ENCODE data around the gene DARS2. TPM values are rescaled to one million over a fixed set of nuclear protein-coding genes. Genes with fewer than 3 reads are reported as not detected.

Gene DARS2, protein sequence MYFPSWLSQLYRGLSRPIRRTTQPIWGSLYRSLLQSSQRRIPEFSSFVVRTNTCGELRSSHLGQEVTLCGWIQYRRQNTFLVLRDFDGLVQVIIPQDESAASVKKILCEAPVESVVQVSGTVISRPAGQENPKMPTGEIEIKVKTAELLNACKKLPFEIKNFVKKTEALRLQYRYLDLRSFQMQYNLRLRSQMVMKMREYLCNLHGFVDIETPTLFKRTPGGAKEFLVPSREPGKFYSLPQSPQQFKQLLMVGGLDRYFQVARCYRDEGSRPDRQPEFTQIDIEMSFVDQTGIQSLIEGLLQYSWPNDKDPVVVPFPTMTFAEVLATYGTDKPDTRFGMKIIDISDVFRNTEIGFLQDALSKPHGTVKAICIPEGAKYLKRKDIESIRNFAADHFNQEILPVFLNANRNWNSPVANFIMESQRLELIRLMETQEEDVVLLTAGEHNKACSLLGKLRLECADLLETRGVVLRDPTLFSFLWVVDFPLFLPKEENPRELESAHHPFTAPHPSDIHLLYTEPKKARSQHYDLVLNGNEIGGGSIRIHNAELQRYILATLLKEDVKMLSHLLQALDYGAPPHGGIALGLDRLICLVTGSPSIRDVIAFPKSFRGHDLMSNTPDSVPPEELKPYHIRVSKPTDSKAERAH
- 1 to 10 TPM; 4.3 to 8.9 (median 8.2) TPM for total RNA-seq

- Histone ChIP-seq H3K4me1 (peaks cover 13% of the 10 kb centered on the region in 2 donors), H3K4me3 (peak within 1 kb of the TSS; percentile 69 to 94 (median 76)), H3K36me3 (no peaks in the 10 kb centered on the region), H3K27me3 (no peaks in the 10 kb centered on the region), H3K27ac (peak within 1 kb of the TSS; percentile 95 to 99 (median 96)), H3K9me3 (no peaks in the 10 kb centered on the region)
- intact Hi-C loops (cut with DNase I; ENCODE audit: low total_unique reads) (loop anchor here (1.0 to 10.0 kb wide), 7 partner anchors 43 to 1170 kb away; partner anchors contain the start of genes CACYBP, GAS5, RABGAP1L and RC3H1), in situ Hi-C loops (cut with MboI; ENCODE audit: low sequenced_read_pairs in 4 of 4) (loop anchor here in 3 of 4 donors (5.0 to 25.0 kb wide), 4 partner anchors 387 to 1087 kb away; no protein-coding TSS in a partner anchor)
- TF ChIP-seq CTCF (IDR thresholded peaks at IDR 0.05 in 4 of 5, conservative IDR thresholded peaks at IDR 0.05 in 1 of 5) (no peak), POLR2A (IDR thresholded peaks at IDR 0.05) (peak; percentile 31 to 62)
- peak; percentile 99 for ATAC-seq
- DNase-seq = peak; percentile 95 to 96
Measured at GRCh38 chr1:173824315-173825081, at the start of gene DARS2, which contains the start of gene CENPL. Gene DARS2 (plus strand): TSS chr1:173824673. CDS start chr1:173825230, 557 bp downstream. Gene CENPL (minus strand): TSS chr1:173824883. CDS start chr1:173811299, 13,584 bp downstream.

GRCh38 chr1:173775578-173776226 is 48.8 kb upstream of the DARS2 start:
- in situ Hi-C loops (cut with MboI; ENCODE audit: low sequenced_read_pairs in 4 of 4) = no loop called here
- Histone ChIP-seq H3K4me1 (no peaks in the 10 kb centered on the region), H3K9me3 (no peaks in the 10 kb centered on the region), H3K36me3 (peaks cover 3 to 34% of the 10 kb centered on the region in 2 donors), H3K4me3 (no peak overlapping the region), H3K27ac (no peak overlapping the region), H3K27me3 (no peaks in the 10 kb centered on the region)
- DNase-seq (no peak), ATAC-seq (no peak)
- intact Hi-C loops (cut with DNase I; ENCODE audit: low total_unique reads) = no loop called here
- no peak for TF ChIP-seq POLR2A (IDR thresholded peaks at IDR 0.05)

DNA sequence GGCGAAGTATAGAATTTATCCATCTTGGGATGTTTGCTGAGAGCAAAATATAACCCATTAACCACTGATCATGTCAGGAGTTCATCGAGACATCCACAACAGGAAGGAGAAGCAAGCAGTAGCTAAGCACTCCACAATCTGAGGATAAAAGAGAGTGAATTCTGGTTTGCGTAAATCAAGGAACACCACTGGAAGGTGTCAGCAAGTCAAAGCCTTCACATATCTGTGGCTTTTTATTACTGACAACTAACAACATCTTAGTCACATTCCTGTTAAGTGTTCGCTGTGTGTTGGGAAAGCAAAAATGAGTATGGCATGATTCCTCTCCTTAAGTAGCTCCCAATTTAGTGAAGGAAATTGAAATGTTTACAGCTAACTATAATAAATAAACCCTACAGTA is 44.5 kb upstream of the DARS2 start:
- in situ Hi-C loops (cut with MboI; ENCODE audit: low sequenced_read_pairs in 4 of 4) = no loop called here
- H3K9me3 ChIP-seq = no peaks in the 10 kb centered on the region
- DNase-seq = no peak
- H3K4me1 ChIP-seq = no peaks in the 10 kb centered on the region
- no peaks in the 10 kb centered on the region for H3K27me3 ChIP-seq
- ATAC-seq = no peak
- intact Hi-C loops (cut with DNase I; ENCODE audit: low total_unique reads) = no loop called here
- no peak overlapping the region for H3K27ac ChIP-seq
- H3K4me3 ChIP-seq = no peak overlapping the region
- no peak for TF ChIP-seq POLR2A (IDR thresholded peaks at IDR 0.05)
- TF ChIP-seq CTCF (IDR thresholded peaks at IDR 0.05 in 4 of 5, conservative IDR thresholded peaks at IDR 0.05 in 1 of 5) = no peak
- peaks cover 3 to 69% of the 10 kb centered on the region in 2 donors for H3K36me3 ChIP-seq

DNA sequence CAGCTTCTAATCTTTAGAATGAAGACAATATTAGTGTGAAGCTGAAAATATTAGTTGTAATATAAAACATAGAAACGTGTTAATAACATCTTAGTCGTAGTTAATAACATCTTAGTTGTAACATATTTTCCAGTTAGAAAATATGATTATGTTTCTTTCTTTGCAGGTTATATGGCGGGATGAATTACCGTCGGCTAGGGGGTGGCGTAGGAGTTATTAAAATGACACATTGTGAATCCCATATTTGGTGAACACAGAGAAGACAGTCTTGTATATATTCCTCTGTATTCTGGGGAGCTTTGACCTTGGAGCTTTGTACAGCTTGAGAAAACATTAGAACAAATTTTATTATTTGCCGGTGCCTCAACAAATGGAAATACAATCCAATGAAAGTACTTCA is 39.5 kb upstream of the DARS2 start:
- Histone ChIP-seq H3K36me3 (peaks cover 0 to 67% of the 10 kb centered on the region in 2 donors), H3K4me1 (no peaks in the 10 kb centered on the region), H3K27ac (no peak overlapping the region), H3K4me3 (no peak overlapping the region), H3K27me3 (no peaks in the 10 kb centered on the region), H3K9me3 (no peaks in the 10 kb centered on the region)
- DNase-seq (no peak), ATAC-seq (no peak)
- in situ Hi-C loops (cut with MboI; ENCODE audit: low sequenced_read_pairs in 4 of 4) = no loop called here
- TF ChIP-seq POLR2A (IDR thresholded peaks at IDR 0.05) (no peak), CTCF (IDR thresholded peaks at IDR 0.05 in 4 of 5, conservative IDR thresholded peaks at IDR 0.05 in 1 of 5) (no peak)
- intact Hi-C loops (cut with DNase I; ENCODE audit: low total_unique reads) = no loop called here
